Astrocyte (in vitro differentiated cells and primary cell): ENCODE results near the gene DDIT4L.

Source experiments
- CTCF ChIP-seq: IDR thresholded peaks from 2 replicates; pipeline ENCODE4 v1.5.1; 2011; ENCODE audit warnings: low read depth, mild to moderate bottlenecking, inconsistent platforms, low read length, moderate library complexity; ENCODE audit not compliant: insufficient read depth
- EZH2 ChIP-seq: IDR thresholded peaks from 2 replicates; pipeline ENCODE4 v1.6.1; 2012; ENCODE audit warnings: mild to moderate bottlenecking, low read length, inconsistent platforms; ENCODE audit not compliant: insufficient read depth

GRCh38 chr4:100146756-100147155, 43.5 kb downstream of the DDIT4L start:
- no peak for TF ChIP-seq CTCF
- no peak for TF ChIP-seq EZH2
